SH-SY5Y (cell line): Measurements from ENCODE around the gene MREG.

Experiments
- GATA2 ChIP-seq: IDR thresholded peaks from 2 replicates; pipeline ENCODE4 v1.6.1; 2011; ENCODE audit warnings: mild to moderate bottlenecking, low read depth, low read length
- GATA3 ChIP-seq: IDR thresholded peaks from 2 replicates; pipeline ENCODE4 v1.6.1; 2011; ENCODE audit warnings: low read depth, mild to moderate bottlenecking, low read length, moderate library complexity

Gene MREG

GRCh38 chr2:215929602-215930335 lies 83.6 kb downstream of the MREG start:
- TF ChIP-seq GATA3 (no peak), GATA2 (no peak)

- TF ChIP-seq GATA3 (no peak), GATA2 (no peak)
Measured at GRCh38 chr2:215928086-215928485, 85.3 kb downstream of the MREG start.

GRCh38 chr2:215921895-215922294 lies 91.5 kb downstream of the MREG start:
- TF ChIP-seq GATA3 (no peak), GATA2 (no peak)

GRCh38 chr2:215920244-215921100 lies 92.9 kb downstream of the MREG start:
- no peak for TF ChIP-seq GATA3
- no peak for TF ChIP-seq GATA2

- TF ChIP-seq GATA2 (0 out of 2 replicates have a peak, but pooled peaks have one; percentile 8), GATA3 (peak; percentile 42)
Measured at GRCh38 chr2:215919624-215920243, 93.6 kb downstream of the MREG start.

- TF ChIP-seq GATA3: no peak
- TF ChIP-seq GATA2: no peak
Measured at GRCh38 chr2:215918901-215919599, 94.3 kb downstream of the MREG start.

- TF ChIP-seq GATA3 (no peak), GATA2 (no peak)
Measured at GRCh38 chr2:215917953-215918620, 95.3 kb downstream of the MREG start.

GRCh38 chr2:215915441-215915840 lies 97.9 kb downstream of the MREG start:
- TF ChIP-seq GATA2 (no peak), GATA3 (no peak)

- TF ChIP-seq GATA3: no peak
- TF ChIP-seq GATA2: no peak
Measured at GRCh38 chr2:215914777-215915165, 98.6 kb downstream of the MREG start.

- TF ChIP-seq GATA2 (no peak), GATA3 (no peak)
Measured at GRCh38 chr2:215914054-215914776, 99.1 kb downstream of the MREG start.

- no peak for TF ChIP-seq GATA3
- no peak for TF ChIP-seq GATA2
Measured at GRCh38 chr2:215912299-215912842, 101.0 kb downstream of the MREG start.

- TF ChIP-seq GATA2 (no peak), GATA3 (no peak)
Measured at GRCh38 chr2:215911301-215912085, 101.9 kb downstream of the MREG start.
